Astrocyte (in vitro differentiated cells and primary cell): ENCODE measurements around the gene GIMAP1. TPM values are rescaled to one million over a fixed set of nuclear protein-coding genes. Genes with fewer than 3 reads are reported as not detected.

Experiments
- DNase-seq: peaks from one replicate; pipeline ENCODE4 v3.0.0-alpha.2; 2010; ENCODE audit warnings: low read depth
- FAIRE-seq: peaks from 2 replicates; lab custom pipeline; 2011; peaks lifted over from hg19 to GRCh38; lab: Jason Lieb, UNC
- H2AFZ ChIP-seq: 2 replicates; pipeline ENCODE4 v1.6.0; 2012; ENCODE audit warnings: low read depth, low read length, inconsistent platforms
- H3K27ac ChIP-seq: 2 replicates; pipeline ENCODE4 v1.5.1; 2011; ENCODE audit warnings: low read depth, low read length, inconsistent platforms
- H3K27me3 ChIP-seq: 2 replicates; pipeline ENCODE4 v1.6.0; 2011; ENCODE audit warnings: low read length, inconsistent platforms; ENCODE audit not compliant: insufficient read depth
- H3K36me3 ChIP-seq: 2 replicates; pipeline ENCODE4 v1.5.1; 2011; ENCODE audit warnings: low read length, inconsistent platforms; ENCODE audit not compliant: insufficient read depth
- H3K4me1 ChIP-seq: 2 replicates; pipeline ENCODE4 v1.5.1; 2011; ENCODE audit warnings: low read length, inconsistent platforms; ENCODE audit not compliant: insufficient read depth
- H3K4me2 ChIP-seq: 2 replicates; pipeline ENCODE4 v1.6.0; 2012; ENCODE audit warnings: low read length, inconsistent platforms
- H3K4me3 ChIP-seq: 2 replicates; pipeline ENCODE4 v1.5.1; 2011; ENCODE audit warnings: low read depth, mild to moderate bottlenecking, low read length, inconsistent platforms; ENCODE audit not compliant: insufficient read depth
- H3K79me2 ChIP-seq: 2 replicates; pipeline ENCODE4 v1.6.0; 2012; ENCODE audit warnings: mild to moderate bottlenecking, low read length, inconsistent platforms; ENCODE audit not compliant: insufficient read depth
- H3K9ac ChIP-seq: 2 replicates; pipeline ENCODE4 v1.6.0; 2012; ENCODE audit warnings: mild to moderate bottlenecking, low read length, inconsistent platforms
- H3K9me3 ChIP-seq: 2 replicates; pipeline ENCODE4 v1.5.1; 2012; ENCODE audit warnings: low read depth, mild to moderate bottlenecking, low read length, inconsistent platforms; ENCODE audit not compliant: insufficient read depth
- H4K20me1 ChIP-seq: 2 replicates; pipeline ENCODE4 v1.6.0; 2012; ENCODE audit warnings: low read length, inconsistent platforms; ENCODE audit not compliant: insufficient read depth
- H3K27ac Mint-ChIP-seq: one replicate; pipeline ENCODE4 v1.8.0; 2021; ENCODE audit warnings: mild to moderate bottlenecking, mixed read lengths; ENCODE audit not compliant: unreplicated experiment
- H3K27me3 Mint-ChIP-seq: one replicate; pipeline ENCODE4 v1.8.0; 2021; ENCODE audit warnings: low read depth, mixed read lengths; ENCODE audit not compliant: unreplicated experiment
- H3K36me3 Mint-ChIP-seq: one replicate; pipeline ENCODE4 v1.8.0; 2021; ENCODE audit warnings: low read depth, mixed read lengths; ENCODE audit not compliant: unreplicated experiment
- H3K4me1 Mint-ChIP-seq: one replicate; pipeline ENCODE4 v1.8.0; 2021; ENCODE audit warnings: low read depth, mixed read lengths; ENCODE audit not compliant: unreplicated experiment
- H3K4me3 Mint-ChIP-seq: one replicate; pipeline ENCODE4 v1.8.0; 2021; ENCODE audit warnings: mild to moderate bottlenecking, moderate library complexity, mixed read lengths; ENCODE audit not compliant: unreplicated experiment
- H3K9me3 Mint-ChIP-seq: one replicate; pipeline ENCODE4 v1.8.0; 2021; ENCODE audit warnings: mild to moderate bottlenecking, mixed read lengths; ENCODE audit not compliant: unreplicated experiment
- EZH2 ChIP-seq: IDR thresholded peaks from 2 replicates; pipeline ENCODE4 v1.6.1; 2012; ENCODE audit warnings: mild to moderate bottlenecking, low read length, inconsistent platforms; ENCODE audit not compliant: insufficient read depth
- total RNA-seq: library from RNA; stranded (reverse); gene quantifications from 2 replicates; pipeline ENCODE4 v1.2.1, GENCODE V29; 2021
- TF ChIP-seq, protein P1 (sequence below): IDR thresholded peaks from 2 replicates; pipeline ENCODE4 v1.5.1; 2011; ENCODE audit warnings: low read depth, mild to moderate bottlenecking, inconsistent platforms, low read length, moderate library complexity; ENCODE audit not compliant: insufficient read depth

GIMAP1 gene
- total RNA-seq, 1 donor from 2014 or later, result not detected

DNA sequence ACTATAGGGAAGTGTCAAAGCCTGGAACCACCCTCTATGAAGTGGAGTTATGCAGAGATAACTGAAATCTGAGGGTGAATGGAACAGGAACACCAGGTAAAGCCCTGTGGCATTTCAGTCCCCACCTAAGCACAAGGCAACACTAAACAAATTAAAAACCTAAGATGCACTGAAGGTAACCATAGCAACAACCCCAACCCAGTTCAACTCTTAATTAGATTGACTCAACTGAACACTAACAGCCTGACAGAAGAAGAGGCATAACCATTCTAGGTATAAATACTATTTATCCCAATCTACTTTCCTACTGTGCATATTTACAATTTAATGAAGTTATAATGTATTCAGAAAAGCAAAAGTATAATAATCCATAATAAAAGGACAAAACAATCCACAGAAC, 11.6 kb downstream of the GIMAP1 start:
- Histone ChIP-seq H3K27me3 (no peaks in the 10 kb centered on the region), H2AFZ (no peak overlapping the region), H3K36me3 (no peaks in the 10 kb centered on the region), H3K9me3 (peaks cover 3% of the 10 kb centered on the region), H3K4me3 (no peak overlapping the region), H4K20me1 (no peaks in the 10 kb centered on the region), H3K9ac (no peak overlapping the region), H3K4me2 (no peak overlapping the region), H3K79me2 (no peaks in the 10 kb centered on the region), H3K27ac (no peak overlapping the region), H3K4me1 (no peaks in the 10 kb centered on the region)
- Mint-ChIP-seq H3K4me3 (no peak overlapping the region), H3K4me1 (no peaks in the 10 kb centered on the region), H3K9me3 (peaks cover 7% of the 10 kb centered on the region), H3K36me3 (no peaks in the 10 kb centered on the region), H3K27ac (no peak overlapping the region), H3K27me3 (peaks cover 62% of the 10 kb centered on the region)
- TF ChIP-seq EZH2, result no peak
- TF ChIP-seq, protein P1, sequence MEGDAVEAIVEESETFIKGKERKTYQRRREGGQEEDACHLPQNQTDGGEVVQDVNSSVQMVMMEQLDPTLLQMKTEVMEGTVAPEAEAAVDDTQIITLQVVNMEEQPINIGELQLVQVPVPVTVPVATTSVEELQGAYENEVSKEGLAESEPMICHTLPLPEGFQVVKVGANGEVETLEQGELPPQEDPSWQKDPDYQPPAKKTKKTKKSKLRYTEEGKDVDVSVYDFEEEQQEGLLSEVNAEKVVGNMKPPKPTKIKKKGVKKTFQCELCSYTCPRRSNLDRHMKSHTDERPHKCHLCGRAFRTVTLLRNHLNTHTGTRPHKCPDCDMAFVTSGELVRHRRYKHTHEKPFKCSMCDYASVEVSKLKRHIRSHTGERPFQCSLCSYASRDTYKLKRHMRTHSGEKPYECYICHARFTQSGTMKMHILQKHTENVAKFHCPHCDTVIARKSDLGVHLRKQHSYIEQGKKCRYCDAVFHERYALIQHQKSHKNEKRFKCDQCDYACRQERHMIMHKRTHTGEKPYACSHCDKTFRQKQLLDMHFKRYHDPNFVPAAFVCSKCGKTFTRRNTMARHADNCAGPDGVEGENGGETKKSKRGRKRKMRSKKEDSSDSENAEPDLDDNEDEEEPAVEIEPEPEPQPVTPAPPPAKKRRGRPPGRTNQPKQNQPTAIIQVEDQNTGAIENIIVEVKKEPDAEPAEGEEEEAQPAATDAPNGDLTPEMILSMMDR, result no peak
- FAIRE-seq (no peak), DNase-seq (no peak)

DNA sequence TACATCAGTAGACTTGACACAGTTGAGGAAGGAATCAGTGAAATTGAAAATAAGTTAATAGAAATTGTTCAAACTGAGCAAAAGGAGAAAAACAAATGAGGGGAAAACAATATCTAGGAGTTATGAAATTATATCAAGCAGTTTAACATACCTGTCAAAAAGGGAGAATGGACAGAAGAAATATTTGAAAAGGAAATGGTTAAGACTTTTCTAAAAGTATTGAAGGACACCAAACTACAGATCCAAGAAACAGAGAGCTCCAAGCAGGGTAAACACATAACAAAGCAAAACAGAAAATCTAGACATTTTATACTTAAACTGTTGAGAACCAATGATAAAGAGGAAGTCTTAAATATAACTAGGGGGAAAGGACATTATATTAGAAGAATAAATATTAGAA, 12.2 kb downstream of the GIMAP1 start:
- H3K4me3 ChIP-seq, result no peak overlapping the region
- no peak overlapping the region for H2AFZ ChIP-seq
- H3K4me1 ChIP-seq, result no peaks in the 10 kb centered on the region
- no peaks in the 10 kb centered on the region for H4K20me1 ChIP-seq
- no peak for TF ChIP-seq EZH2
- TF ChIP-seq, protein P1, result no peak
- H3K4me2 ChIP-seq, result no peak overlapping the region
- H3K9ac ChIP-seq, result no peak overlapping the region
- no peak overlapping the region for H3K27ac ChIP-seq
- H3K9me3 Mint-ChIP-seq, result peaks cover 11% of the 10 kb centered on the region
- H3K27ac Mint-ChIP-seq, result no peak overlapping the region
- H3K4me3 Mint-ChIP-seq, result no peak overlapping the region
- FAIRE-seq (no peak), DNase-seq (no peak)
- H3K27me3 ChIP-seq, result no peaks in the 10 kb centered on the region
- H3K4me1 Mint-ChIP-seq, result no peaks in the 10 kb centered on the region
- H3K79me2 ChIP-seq, result no peaks in the 10 kb centered on the region
- H3K27me3 Mint-ChIP-seq, result peaks cover 68% of the 10 kb centered on the region
- H3K36me3 ChIP-seq, result no peaks in the 10 kb centered on the region
- no peaks in the 10 kb centered on the region for H3K36me3 Mint-ChIP-seq
- peaks cover 3% of the 10 kb centered on the region for H3K9me3 ChIP-seq

DNA sequence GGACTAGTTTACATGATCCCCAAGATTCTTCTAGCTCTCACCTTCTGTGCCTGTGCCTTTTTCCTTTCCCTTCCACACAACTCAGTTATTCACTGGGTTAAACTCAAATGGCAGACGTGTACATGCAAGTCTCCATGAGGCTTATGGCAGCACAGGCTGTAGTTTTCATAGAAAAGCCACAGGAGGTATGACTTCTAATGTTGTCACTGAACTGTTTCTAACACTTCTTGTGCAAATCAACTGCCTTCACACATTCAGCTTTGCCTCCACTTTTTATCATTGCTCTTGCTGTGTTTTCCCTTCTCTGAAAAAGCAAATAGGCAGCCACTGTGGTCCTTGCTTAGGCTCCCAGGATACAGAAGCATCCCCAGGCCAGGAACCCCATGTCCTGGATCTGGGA, 15.5 kb downstream of the GIMAP1 start:
- Histone ChIP-seq H3K9ac (no peak overlapping the region), H3K4me2 (no peak overlapping the region), H3K4me1 (no peaks in the 10 kb centered on the region), H3K27me3 (no peaks in the 10 kb centered on the region), H3K27ac (no peak overlapping the region), H3K4me3 (no peak overlapping the region), H2AFZ (no peak overlapping the region), H3K36me3 (no peaks in the 10 kb centered on the region), H3K79me2 (no peaks in the 10 kb centered on the region), H4K20me1 (no peaks in the 10 kb centered on the region), H3K9me3 (peaks cover 3% of the 10 kb centered on the region)
- Mint-ChIP-seq H3K4me1 (no peaks in the 10 kb centered on the region), H3K4me3 (no peak overlapping the region), H3K27me3 (peaks cover 80% of the 10 kb centered on the region), H3K36me3 (no peaks in the 10 kb centered on the region), H3K27ac (no peak overlapping the region), H3K9me3 (peaks cover 6% of the 10 kb centered on the region)
- FAIRE-seq (no peak), DNase-seq (no peak)
- TF ChIP-seq, protein P1, result no peak
- no peak for TF ChIP-seq EZH2
